NCI-H226 (cell line): Measurements from ENCODE around the gene KCNQ4.

ENCODE experiments used
- DNase-seq: peaks from one replicate; pipeline ENCODE4 v3.0.0-alpha.2; 2015

Gene KCNQ4

DNA sequence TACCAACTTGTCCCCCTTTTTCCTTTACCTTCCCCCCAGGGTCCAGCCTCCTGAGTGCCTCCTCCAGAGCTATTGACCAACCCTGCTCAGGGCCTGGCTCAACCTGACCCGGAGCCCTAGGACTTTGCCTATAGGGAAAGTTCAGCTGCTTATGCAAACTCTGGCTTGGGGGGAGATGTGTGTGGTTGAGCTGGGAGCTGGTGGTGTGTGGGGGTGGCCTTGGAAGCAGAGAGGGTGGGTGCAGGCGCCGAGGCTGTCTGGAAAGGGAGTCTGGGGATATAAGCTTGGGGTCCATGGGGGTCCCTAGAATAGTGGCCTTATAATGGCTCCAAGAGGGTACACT lies 14.1 kb downstream of the KCNQ4 start:
- DNase-seq: no peak

- DNase-seq: no peak
Measured at GRCh38 chr1:40798366-40799281, 15.0 kb downstream of the KCNQ4 start.

- no peak for DNase-seq
Measured at GRCh38 chr1:40799351-40799867, 15.8 kb downstream of the KCNQ4 start.

- DNase-seq: no peak
Measured at GRCh38 chr1:40801742-40802077, 18.1 kb downstream of the KCNQ4 start.

- DNase-seq: peak; percentile 59
Measured at GRCh38 chr1:40802078-40802741, 18.6 kb downstream of the KCNQ4 start.

DNA sequence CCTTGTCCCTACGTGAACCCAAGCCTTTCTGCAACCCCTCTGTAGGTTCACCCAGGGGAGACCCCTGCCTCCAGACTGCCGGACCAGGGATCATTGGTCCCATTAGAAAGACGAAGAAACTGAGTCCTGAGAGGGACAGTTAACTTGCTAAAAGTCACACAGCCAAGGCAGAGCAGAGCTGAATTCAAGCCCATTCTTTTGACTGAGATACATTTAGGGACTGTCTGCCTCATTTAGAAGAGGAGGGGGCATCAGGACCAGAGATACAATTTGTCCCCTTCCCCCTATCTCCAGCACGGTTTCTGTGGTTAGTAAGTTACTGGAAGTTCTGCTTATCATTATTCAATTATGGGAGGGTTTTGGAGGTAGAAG lies 19.1 kb downstream of the KCNQ4 start:
- no peak for DNase-seq

DNA sequence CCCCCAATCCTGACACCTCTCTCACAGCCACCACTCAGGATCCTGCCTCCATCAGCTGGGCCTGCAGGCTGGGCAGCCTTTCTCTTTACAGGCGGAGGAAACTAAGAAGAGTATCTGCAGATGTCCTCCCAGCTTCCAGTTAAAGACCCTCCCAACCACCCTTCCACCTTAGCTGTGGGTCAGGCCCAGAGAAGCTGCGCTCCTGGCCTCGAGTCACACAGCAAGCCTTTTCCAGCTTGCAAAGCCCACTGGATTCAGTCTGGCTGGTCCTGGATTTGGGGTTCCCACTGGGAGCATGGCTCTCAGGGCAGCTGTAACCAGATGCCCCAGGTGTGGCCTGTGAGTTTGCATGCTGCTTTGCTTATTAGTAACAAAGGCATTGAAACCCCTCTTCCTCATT lies 19.9 kb downstream of the KCNQ4 start:
- DNase-seq: no peak

- DNase-seq: no peak
Measured at GRCh38 chr1:40803902-40804301, 20.3 kb downstream of the KCNQ4 start.

DNA sequence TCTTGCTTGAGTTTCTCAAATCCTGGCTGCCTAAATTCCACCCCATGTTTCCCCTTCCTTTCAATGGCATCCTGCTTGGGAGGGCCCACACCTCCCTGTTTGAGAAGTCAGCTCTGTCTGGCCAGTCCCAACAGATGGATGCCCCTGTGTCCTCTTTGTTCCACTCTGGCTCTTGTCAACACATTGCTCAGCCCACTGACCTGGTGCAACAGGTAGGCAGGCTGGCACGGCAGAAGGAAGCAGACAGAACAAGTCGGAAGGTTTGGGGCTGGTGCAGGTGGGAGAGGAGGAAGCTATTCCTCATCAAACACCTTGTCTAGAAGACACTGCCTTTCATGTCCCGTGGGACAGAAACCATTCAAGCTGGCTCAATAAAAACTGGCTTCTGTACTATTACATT lies 22.7 kb downstream of the KCNQ4 start:
- DNase-seq: no peak

DNA sequence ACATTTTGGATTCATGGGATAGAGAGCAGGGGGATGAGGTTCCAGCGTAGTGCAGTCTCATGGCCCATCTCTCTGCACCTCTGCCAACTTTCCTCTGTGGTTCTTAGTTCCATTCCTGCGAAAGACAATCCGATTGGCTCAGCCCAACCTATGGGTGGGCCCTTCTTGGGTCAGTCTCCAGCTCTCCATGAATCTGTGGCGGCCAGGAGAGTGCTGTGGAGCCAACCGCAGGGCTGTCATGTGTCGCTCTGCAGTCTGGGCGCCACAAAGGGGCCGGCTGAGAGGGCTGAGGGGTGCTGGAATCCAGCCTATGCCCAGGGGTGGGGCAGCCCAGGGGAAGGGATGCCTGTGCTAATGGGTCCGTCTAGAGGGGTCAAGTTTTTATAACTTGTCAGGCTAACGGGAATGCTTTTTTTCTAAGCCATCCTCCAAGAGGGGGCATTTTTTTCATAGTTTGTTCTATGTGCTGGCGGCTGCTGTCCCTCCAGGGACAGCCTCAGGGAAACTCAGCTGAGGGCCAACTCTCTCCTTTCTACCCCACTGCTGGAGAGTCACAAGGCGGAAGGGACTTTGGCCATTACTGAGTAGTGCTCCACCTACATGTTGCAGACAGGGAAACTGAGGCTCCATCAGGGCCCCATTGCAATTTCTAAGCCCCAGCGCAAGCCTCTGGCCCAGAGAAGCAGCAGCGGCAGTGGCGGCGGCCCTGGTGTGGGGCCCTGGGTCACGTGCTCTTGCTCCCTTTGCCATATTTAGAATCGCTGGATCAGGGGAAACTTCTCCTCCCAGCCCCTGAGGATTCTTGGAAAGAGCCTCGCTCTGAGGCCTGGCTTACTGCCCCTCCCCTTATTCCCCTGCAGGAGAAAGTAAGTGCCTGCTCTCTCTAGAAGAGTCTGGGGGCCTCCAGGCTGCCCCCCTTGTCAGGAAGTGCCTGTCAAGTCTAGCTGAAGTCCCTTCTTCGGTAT lies 23.4 kb downstream of the KCNQ4 start:
- no peak for DNase-seq

DNA sequence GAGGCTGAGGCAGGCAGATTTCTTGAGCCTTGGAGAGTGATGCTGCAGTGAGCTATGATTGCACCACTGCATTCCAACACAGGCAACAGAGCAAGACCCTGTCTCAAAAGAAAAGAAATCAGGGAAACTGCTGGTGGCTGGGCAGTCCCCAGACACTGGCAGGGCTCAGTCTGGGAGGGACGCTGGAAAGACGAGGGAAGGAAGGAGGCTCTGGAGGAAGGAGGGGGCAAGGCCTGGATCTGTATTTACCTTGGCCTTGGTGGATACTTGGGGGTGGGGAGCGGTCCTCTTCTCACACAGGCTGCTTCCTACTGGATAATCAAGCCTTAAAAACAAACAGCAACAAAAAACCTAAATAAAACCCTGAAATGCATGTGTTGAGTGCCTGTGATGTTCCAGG lies 24.4 kb downstream of the KCNQ4 start:
- no peak for DNase-seq

DNA sequence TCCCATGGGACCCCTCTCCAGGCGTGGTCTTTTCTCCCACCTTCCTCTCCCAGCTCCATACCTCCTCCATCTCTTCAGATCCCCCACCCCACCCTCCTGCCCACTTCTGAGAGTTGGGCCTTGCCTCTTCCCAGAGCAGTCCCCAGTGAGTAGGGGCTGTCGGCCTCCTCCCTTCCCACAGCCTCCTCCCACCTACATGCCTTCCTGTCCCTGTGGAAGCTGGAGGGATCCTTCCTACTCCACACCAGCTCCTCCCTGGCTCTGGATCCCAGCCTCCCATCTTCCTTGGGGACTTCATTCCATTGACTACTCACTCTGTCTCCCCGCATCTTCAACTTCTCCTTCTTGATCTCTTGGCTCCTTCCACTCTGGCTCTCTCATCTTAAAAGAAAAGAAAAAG lies 24.9 kb downstream of the KCNQ4 start:
- DNase-seq: no peak

- DNase-seq: no peak
Measured at GRCh38 chr1:40808909-40809308, 25.3 kb downstream of the KCNQ4 start.

DNA sequence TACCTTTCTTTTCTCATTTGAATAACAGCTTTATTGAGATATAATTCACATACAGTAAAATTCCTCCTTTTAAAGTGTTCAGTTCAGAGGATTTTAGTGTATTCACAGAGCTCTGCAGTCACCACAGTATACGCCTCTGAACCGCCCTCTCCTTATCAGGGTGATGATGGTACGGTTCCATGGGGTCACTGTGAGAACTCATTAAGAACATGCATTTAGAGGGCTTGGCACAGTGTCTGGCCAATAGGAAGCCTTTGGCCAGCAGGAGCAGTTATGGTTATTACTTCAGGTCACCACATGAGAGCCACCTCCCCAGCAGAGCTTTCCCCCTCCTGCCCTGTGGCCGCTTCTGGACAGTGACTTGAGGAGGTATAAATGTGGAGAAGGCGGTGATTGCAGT lies 27.3 kb downstream of the KCNQ4 start:
- DNase-seq: no peak

GRCh38 chr1:40815420-40815819 lies 31.8 kb downstream of the KCNQ4 start:
- no peak for DNase-seq

- no peak for DNase-seq
Measured at GRCh38 chr1:40817791-40818263, 34.2 kb downstream of the KCNQ4 start.

DNA sequence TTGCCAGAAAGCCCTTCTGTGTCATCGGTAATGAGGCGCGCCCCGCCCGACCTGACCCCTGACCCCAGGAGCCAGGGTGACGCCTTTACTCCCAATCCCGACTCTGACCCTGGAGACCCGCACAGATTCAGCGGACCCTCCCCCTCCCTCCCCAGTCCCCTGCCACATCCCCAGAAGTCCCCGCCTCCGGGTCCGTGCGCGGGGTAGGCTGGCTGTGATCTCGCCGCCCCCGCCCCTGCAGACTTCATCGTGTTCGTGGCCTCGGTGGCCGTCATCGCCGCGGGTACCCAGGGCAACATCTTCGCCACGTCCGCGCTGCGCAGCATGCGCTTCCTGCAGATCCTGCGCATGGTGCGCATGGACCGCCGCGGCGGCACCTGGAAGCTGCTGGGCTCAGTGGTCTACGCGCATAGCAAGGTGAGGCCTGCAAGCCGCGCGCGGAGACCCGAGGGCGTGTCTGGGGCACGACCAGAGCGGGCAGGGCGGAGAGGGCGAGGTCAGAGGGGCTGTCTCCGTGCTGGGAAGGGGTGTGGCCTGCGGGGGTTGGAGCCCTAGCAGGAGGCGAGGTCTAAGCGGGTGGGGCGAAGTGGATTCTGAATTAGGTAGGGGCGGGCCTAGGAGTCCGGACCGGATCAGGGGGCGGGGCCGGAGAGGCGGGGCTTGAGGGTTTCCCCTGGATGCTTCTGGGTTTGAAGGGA lies 34.8 kb downstream of the KCNQ4 start:
- no peak for DNase-seq

DNA sequence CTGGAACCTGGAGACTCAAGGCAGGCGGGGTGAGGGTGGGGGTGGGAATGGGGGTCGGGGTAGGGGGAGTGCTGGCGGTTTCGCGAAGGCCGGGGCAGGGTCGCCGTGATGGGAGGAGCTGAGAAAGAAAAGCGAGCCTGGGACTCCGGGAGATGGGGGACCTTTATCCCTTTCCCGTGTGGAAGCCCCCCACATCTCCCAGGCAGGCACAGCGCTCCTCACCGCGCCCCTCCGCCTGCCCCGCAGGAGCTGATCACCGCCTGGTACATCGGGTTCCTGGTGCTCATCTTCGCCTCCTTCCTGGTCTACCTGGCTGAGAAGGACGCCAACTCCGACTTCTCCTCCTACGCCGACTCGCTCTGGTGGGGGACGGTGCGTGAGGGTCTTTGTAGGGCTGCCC lies 35.5 kb downstream of the KCNQ4 start:
- no peak for DNase-seq

GRCh38 chr1:40820251-40820797 lies 36.7 kb downstream of the KCNQ4 start:
- no peak for DNase-seq

DNA sequence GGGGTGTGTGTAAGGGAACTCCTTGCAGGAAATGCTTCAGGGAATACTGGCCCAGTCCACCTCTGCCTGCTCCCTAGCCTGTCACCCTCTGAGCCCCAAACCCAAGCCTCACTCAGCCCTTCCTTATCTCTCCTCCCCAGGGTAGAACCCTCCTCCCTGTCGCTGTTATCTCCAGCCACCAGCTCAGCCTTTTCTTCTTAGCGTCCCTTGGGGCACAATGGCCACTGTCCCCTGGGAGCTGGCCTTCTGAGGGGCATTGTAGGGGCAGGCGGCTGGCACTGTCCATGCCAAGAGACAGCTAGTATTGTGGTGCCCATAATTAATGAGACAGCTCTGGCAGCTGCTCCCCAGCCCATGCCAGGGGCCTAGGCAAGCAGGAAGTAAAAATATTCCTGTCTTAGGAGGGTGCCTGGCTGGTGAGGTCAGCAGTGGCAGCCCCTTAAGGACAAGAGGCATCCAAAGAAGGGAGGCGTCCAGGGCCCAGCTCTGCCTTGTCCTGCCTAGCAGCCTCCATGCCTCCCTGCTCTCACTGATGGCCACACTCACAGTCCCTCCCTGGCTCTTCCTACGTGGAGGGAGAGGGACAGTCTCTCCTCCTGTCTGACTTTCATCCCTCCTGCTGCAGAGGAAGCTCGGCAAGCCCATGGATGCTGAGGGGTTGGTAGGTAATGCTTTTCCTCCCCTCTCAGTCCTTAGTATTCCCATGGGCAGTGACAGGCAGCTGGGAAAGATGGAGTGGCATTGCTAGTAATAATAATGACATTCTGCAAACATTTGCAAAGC lies 37.5 kb downstream of the KCNQ4 start:
- no peak for DNase-seq

DNA sequence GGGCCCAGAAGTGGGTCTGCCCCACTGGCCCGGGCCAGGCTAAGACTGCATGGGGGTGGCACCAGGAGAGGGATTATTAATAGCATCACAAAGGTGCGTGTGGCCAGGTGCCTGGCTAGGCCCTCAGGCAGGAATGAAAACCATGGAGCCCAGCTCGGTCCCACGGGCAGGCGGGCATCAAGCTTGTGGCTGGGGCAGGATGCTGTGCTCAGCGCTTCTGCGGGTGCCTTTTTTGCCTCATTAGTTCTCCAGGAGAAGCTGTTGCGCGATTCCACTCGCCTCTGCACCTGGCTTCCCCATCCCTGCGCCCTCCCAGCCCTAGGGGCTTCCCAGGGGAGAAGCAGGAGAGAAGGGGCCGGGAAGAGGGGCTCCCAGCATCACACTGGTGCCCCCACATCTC lies 39.3 kb downstream of the KCNQ4 start:
- DNase-seq: no peak
